Measurements from ENCODE around the gene TMEM164. TPM values are rescaled to one million over a fixed set of nuclear protein-coding genes. Genes with fewer than 3 reads are reported as not detected.

Gene TMEM164
- total RNA-seq, 2 donors from 2014 or later = 18.0 to 20.2 TPM

DNA sequence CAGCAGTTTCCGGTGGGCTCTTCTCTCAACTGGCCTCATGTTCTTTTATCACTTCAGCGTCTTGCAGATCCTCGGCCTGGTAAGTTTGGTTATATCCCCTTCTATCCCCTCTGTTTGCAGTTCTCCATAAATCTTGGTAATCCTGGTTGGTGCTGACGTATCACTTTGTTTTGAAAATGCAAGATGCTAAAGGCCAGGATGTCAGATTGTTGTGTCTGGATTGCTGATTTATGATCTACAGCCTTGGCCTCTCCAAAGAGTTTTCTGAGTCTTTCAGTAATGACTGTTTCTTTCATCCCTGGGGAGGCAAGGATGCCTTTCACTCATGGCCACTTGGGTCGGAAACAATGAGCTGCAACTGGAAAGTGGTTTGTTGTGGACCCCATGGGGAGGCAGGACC is 168.5 kb downstream of the TMEM164 start:
- Histone ChIP-seq H3K9me3 (no peaks in the 10 kb centered on the region), H3K27me3 (replicated peaks; ENCODE audit: insufficient read depth) (no peaks in the 10 kb centered on the region), H3K4me1 (ENCODE audit: control insufficient read depth in 1 of 2, low read depth in 2 of 2) (peaks cover 0 to 6% of the 10 kb centered on the region in 2 donors), H3K27ac (no peak overlapping the region), H3K36me3 (no peaks in the 10 kb centered on the region), H3K4me3 (no peak overlapping the region)
- no peak for ATAC-seq (ENCODE audit: insufficient number of reproducible peaks, low FRiP score, low read depth)
- TF ChIP-seq, protein P1, sequence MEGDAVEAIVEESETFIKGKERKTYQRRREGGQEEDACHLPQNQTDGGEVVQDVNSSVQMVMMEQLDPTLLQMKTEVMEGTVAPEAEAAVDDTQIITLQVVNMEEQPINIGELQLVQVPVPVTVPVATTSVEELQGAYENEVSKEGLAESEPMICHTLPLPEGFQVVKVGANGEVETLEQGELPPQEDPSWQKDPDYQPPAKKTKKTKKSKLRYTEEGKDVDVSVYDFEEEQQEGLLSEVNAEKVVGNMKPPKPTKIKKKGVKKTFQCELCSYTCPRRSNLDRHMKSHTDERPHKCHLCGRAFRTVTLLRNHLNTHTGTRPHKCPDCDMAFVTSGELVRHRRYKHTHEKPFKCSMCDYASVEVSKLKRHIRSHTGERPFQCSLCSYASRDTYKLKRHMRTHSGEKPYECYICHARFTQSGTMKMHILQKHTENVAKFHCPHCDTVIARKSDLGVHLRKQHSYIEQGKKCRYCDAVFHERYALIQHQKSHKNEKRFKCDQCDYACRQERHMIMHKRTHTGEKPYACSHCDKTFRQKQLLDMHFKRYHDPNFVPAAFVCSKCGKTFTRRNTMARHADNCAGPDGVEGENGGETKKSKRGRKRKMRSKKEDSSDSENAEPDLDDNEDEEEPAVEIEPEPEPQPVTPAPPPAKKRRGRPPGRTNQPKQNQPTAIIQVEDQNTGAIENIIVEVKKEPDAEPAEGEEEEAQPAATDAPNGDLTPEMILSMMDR (IDR thresholded peaks at IDR 0.05) = no peak
- no peak for DNase-seq (ENCODE audit: low spot score)

- H3K4me1 ChIP-seq (ENCODE audit: control insufficient read depth in 1 of 2, low read depth in 2 of 2) = peaks cover 0 to 6% of the 10 kb centered on the region in 2 donors
- TF ChIP-seq, protein P1 (IDR thresholded peaks at IDR 0.05) = no peak
- DNase-seq (ENCODE audit: low spot score) = no peak
- no peak overlapping the region for H3K4me3 ChIP-seq
- no peak for ATAC-seq (ENCODE audit: insufficient number of reproducible peaks, low FRiP score, low read depth)
- no peaks in the 10 kb centered on the region for H3K27me3 ChIP-seq (replicated peaks; ENCODE audit: insufficient read depth)
- no peak overlapping the region for H3K27ac ChIP-seq
- no peaks in the 10 kb centered on the region for H3K9me3 ChIP-seq
- no peaks in the 10 kb centered on the region for H3K36me3 ChIP-seq
These were observed 169.3 kb downstream of the TMEM164 start for GRCh38 chrX:110172215-110172614.

DNA sequence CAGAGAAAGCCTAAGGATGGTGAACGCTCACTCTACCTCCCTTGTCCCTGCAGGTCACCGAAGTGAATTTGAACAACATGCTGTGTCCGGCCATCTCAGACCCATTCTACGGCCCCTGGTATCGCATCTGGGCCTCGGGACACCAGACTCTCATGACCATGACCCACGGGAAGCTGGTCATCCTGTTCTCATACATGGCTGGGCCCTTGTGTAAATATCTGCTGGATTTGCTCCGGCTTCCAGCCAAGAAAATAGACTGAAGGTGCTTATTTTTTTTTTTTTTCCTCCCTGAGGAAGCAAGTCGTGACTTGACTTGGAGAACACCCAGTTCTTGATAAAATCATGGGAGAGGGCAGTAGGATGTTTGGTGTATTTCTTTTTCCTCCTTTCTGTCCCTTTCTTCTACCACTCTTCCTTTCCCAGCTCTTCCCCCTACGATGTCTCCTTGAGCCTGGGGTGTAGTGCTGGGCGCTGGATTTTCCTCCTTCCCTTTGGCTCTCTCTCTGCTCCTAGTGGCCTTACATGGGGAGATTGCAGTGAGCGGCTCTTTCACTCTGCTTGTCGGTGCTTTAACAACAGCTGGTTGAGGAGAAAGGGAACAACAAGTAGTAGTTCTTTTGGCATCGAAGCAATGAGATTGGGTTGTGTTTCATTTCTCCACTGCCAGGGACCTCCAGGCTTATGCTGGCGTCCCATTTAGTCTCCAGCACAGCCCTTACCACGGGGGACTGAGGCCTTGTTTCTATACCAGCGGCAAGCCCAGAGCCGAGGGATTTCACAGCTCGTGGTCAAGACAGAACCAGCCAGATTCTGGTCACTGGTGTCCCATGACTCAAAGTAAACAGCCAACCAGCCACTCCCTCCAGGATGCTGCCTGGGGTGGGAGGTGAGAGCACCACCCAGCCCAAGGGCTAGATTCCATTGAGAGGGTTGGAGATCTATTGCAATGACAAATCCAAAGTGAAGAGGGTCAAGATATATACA is 170.6 kb downstream of the TMEM164 start:
- no peak for DNase-seq (ENCODE audit: low spot score)
- no peak for ATAC-seq (ENCODE audit: insufficient number of reproducible peaks, low FRiP score, low read depth)
- Histone ChIP-seq H3K9me3 (no peaks in the 10 kb centered on the region), H3K36me3 (no peaks in the 10 kb centered on the region), H3K4me1 (ENCODE audit: control insufficient read depth in 1 of 2, low read depth in 2 of 2) (peaks cover 0 to 6% of the 10 kb centered on the region in 2 donors), H3K4me3 (no peak overlapping the region), H3K27me3 (replicated peaks; ENCODE audit: insufficient read depth) (no peaks in the 10 kb centered on the region), H3K27ac (peak overlapping the region; percentile 28 to 47)
- TF ChIP-seq, protein P1 (IDR thresholded peaks at IDR 0.05) = no peak

DNA sequence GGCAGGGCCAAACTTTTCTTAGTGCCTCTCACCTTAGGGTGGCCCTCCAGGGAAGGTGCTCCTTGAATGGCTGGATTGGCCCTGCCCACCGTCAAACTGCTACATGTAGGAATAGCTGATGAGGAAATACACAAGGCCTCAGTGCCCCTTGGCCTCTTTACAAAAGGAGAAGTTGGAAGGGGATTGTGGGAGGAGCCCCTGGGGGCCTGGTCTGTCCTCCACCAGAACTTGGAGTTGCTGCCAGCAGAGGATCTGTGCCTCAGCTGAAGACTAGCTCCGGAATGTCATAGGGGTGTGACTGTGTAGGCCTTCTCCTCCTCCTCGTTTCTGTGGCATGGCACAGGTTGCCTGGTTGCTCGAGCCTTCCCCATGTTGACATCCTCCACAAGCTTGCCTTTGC is 172.2 kb downstream of the TMEM164 start:
- H3K9me3 ChIP-seq = no peaks in the 10 kb centered on the region
- no peak for ATAC-seq (ENCODE audit: insufficient number of reproducible peaks, low FRiP score, low read depth)
- TF ChIP-seq, protein P1 (IDR thresholded peaks at IDR 0.05) = no peak
- H3K36me3 ChIP-seq = no peaks in the 10 kb centered on the region
- no peak overlapping the region for H3K4me3 ChIP-seq
- H3K27me3 ChIP-seq (replicated peaks; ENCODE audit: insufficient read depth) = no peaks in the 10 kb centered on the region
- DNase-seq (ENCODE audit: low spot score) = no peak
- no peak overlapping the region for H3K27ac ChIP-seq
- H3K4me1 ChIP-seq (ENCODE audit: control insufficient read depth in 1 of 2, low read depth in 2 of 2) = peaks cover 0 to 6% of the 10 kb centered on the region in 2 donors

GRCh38 chrX:110175696-110176095 is 172.8 kb downstream of the TMEM164 start:
- TF ChIP-seq, protein P1 (IDR thresholded peaks at IDR 0.05) = no peak
- no peak overlapping the region for H3K27ac ChIP-seq
- H3K4me3 ChIP-seq = no peak overlapping the region
- DNase-seq (ENCODE audit: low spot score) = no peak
- no peaks in the 10 kb centered on the region for H3K36me3 ChIP-seq
- peaks cover 0 to 8% of the 10 kb centered on the region in 2 donors for H3K4me1 ChIP-seq (ENCODE audit: control insufficient read depth in 1 of 2, low read depth in 2 of 2)
- H3K9me3 ChIP-seq = no peaks in the 10 kb centered on the region
- no peak for ATAC-seq (ENCODE audit: insufficient number of reproducible peaks, low FRiP score, low read depth)
- no peaks in the 10 kb centered on the region for H3K27me3 ChIP-seq (replicated peaks; ENCODE audit: insufficient read depth)

Measured in thoracic aorta (tissue), 2 donors.